Measurements from ENCODE around the gene DOCK1. TPM values are rescaled to one million over a fixed set of nuclear protein-coding genes. Genes with fewer than 3 reads are reported as not detected.

Gene DOCK1
- polyA plus RNA-seq, 1 donor from 2014 or later: 2.7 TPM

DNA sequence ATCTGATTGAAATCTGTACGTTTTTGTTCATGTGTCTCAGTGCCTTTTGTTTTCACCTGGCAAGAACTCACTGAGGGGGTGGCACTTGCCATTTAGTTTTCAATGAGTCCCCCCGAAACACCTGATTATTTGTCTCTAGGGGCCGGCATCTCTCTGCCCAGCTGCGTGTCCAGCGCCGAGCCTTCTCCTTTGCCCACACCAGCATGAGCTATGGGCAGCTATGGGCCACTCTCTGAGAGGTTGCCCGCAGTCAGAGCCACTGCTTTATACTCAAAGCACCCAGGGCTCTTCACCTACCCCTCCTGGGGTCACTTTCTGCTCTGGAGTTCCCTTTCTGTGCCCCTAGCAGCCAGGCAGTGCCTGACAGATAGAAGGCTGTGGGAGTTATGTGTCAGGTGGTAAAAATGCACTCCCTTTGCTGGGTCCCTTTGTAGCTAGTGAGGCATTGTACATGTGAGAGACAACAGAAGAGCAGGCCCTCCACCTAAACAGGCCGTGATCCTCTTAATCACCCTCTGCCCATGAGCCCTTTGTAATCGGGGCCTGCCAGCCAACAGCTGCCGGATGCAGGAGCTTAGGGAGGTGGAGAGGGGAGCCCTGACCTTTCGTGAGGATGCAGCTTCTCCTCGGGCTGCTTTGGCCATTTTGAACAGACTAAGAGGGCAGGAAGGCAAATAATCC lies 510.8 kb downstream of the DOCK1 start:
- Histone ChIP-seq H3K9me2 (ENCODE audit: insufficient read depth, low read length) (no peaks in the 10 kb centered on the region), H2AFZ (ENCODE audit: low read depth, low read length) (no peak overlapping the region), H3K9me3 (ENCODE audit: low read length) (no peaks in the 10 kb centered on the region), H3K27me3 (ENCODE audit: insufficient read depth, low read depth, low read length) (no peaks in the 10 kb centered on the region), H4K20me1 (ENCODE audit: insufficient read depth) (no peaks in the 10 kb centered on the region), H3K36me3 (ENCODE audit: insufficient read depth, low read length) (no peaks in the 10 kb centered on the region), H3F3A (ENCODE audit: insufficient read depth, low read length, poor library complexity, severe bottlenecking) (no peaks in the 10 kb centered on the region), H3K9ac (ENCODE audit: low read length) (no peak overlapping the region), H3K79me2 (replicated peaks; ENCODE audit: insufficient read depth, low read length) (no peaks in the 10 kb centered on the region), H3K27ac (ENCODE audit: low read length) (no peak overlapping the region), H3K4me3 (ENCODE audit: low read length) (no peak overlapping the region), H3K4me2 (ENCODE audit: low read length) (no peak overlapping the region)
- TF ChIP-seq, protein P1, sequence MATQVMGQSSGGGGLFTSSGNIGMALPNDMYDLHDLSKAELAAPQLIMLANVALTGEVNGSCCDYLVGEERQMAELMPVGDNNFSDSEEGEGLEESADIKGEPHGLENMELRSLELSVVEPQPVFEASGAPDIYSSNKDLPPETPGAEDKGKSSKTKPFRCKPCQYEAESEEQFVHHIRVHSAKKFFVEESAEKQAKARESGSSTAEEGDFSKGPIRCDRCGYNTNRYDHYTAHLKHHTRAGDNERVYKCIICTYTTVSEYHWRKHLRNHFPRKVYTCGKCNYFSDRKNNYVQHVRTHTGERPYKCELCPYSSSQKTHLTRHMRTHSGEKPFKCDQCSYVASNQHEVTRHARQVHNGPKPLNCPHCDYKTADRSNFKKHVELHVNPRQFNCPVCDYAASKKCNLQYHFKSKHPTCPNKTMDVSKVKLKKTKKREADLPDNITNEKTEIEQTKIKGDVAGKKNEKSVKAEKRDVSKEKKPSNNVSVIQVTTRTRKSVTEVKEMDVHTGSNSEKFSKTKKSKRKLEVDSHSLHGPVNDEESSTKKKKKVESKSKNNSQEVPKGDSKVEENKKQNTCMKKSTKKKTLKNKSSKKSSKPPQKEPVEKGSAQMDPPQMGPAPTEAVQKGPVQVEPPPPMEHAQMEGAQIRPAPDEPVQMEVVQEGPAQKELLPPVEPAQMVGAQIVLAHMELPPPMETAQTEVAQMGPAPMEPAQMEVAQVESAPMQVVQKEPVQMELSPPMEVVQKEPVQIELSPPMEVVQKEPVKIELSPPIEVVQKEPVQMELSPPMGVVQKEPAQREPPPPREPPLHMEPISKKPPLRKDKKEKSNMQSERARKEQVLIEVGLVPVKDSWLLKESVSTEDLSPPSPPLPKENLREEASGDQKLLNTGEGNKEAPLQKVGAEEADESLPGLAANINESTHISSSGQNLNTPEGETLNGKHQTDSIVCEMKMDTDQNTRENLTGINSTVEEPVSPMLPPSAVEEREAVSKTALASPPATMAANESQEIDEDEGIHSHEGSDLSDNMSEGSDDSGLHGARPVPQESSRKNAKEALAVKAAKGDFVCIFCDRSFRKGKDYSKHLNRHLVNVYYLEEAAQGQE (IDR thresholded peaks at IDR 0.05; ENCODE audit: borderline replicate concordance): no peak
- TF ChIP-seq, protein P2, sequence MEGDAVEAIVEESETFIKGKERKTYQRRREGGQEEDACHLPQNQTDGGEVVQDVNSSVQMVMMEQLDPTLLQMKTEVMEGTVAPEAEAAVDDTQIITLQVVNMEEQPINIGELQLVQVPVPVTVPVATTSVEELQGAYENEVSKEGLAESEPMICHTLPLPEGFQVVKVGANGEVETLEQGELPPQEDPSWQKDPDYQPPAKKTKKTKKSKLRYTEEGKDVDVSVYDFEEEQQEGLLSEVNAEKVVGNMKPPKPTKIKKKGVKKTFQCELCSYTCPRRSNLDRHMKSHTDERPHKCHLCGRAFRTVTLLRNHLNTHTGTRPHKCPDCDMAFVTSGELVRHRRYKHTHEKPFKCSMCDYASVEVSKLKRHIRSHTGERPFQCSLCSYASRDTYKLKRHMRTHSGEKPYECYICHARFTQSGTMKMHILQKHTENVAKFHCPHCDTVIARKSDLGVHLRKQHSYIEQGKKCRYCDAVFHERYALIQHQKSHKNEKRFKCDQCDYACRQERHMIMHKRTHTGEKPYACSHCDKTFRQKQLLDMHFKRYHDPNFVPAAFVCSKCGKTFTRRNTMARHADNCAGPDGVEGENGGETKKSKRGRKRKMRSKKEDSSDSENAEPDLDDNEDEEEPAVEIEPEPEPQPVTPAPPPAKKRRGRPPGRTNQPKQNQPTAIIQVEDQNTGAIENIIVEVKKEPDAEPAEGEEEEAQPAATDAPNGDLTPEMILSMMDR (IDR thresholded peaks at IDR 0.05; ENCODE audit: poor library complexity, severe bottlenecking): no peak
- TF ChIP-seq POLR2AphosphoS5 (IDR thresholded peaks at IDR 0.05) (no peak), SMC3 (conservative IDR thresholded peaks at IDR 0.05; ENCODE audit: poor library complexity) (no peak), TAF1 (IDR thresholded peaks at IDR 0.05; ENCODE audit: low read depth) (no peak)

DNA sequence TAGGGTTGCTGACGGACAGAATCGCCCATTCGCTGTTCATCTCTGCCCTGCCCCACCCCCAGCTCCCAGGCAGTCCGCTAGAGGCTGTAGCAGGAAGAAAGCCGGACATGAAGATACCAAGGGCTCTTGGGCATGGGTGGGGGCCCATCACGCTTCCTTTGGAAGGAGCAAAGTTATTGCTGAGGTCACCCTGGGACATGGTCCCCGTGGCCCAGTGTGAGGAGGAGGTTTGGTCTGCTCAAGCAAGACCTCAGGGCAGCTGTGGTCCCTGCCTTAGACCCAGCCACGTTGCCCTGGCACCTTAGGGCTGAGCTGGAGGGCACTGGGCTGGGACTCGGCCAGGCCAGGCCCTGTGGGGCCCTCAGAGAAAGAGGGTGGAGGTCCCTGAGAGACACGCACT lies 511.8 kb downstream of the DOCK1 start:
- Histone ChIP-seq H3K9me2 (ENCODE audit: insufficient read depth, low read length) (no peaks in the 10 kb centered on the region), H4K20me1 (ENCODE audit: insufficient read depth) (no peaks in the 10 kb centered on the region), H3K27ac (ENCODE audit: low read length) (no peak overlapping the region), H3K4me3 (ENCODE audit: low read length) (no peak overlapping the region), H3K9ac (ENCODE audit: low read length) (no peak overlapping the region), H2AFZ (ENCODE audit: low read depth, low read length) (no peak overlapping the region), H3K36me3 (ENCODE audit: insufficient read depth, low read length) (no peaks in the 10 kb centered on the region), H3F3A (ENCODE audit: insufficient read depth, low read length, poor library complexity, severe bottlenecking) (no peaks in the 10 kb centered on the region), H3K27me3 (ENCODE audit: insufficient read depth, low read depth, low read length) (no peaks in the 10 kb centered on the region), H3K4me2 (ENCODE audit: low read length) (no peak overlapping the region), H3K79me2 (replicated peaks; ENCODE audit: insufficient read depth, low read length) (no peaks in the 10 kb centered on the region), H3K9me3 (ENCODE audit: low read length) (no peaks in the 10 kb centered on the region)
- TF ChIP-seq, protein P1 (IDR thresholded peaks at IDR 0.05; ENCODE audit: borderline replicate concordance): no peak
- TF ChIP-seq POLR2AphosphoS5 (IDR thresholded peaks at IDR 0.05): no peak
- TF ChIP-seq EZH2 (IDR thresholded peaks at IDR 0.05; ENCODE audit: borderline replicate concordance, insufficient read depth, low read length, poor library complexity, severe bottlenecking): no peak
- no peak for TF ChIP-seq RAD21 (conservative IDR thresholded peaks at IDR 0.05)
- TF ChIP-seq, protein P2 (IDR thresholded peaks at IDR 0.05; ENCODE audit: poor library complexity, severe bottlenecking): no peak
- no peak for TF ChIP-seq TAF1 (IDR thresholded peaks at IDR 0.05; ENCODE audit: low read depth)
- no peak for TF ChIP-seq SMC3 (conservative IDR thresholded peaks at IDR 0.05; ENCODE audit: poor library complexity)
- TF ChIP-seq MXI1 (conservative IDR thresholded peaks at IDR 0.05; ENCODE audit: poor library complexity, severe bottlenecking): no peak
- no peak for TF ChIP-seq EP300 (conservative IDR thresholded peaks at IDR 0.05; ENCODE audit: poor library complexity, severe bottlenecking)

Data from neural cell (in vitro differentiated cells).